SHP77 (cell line): ENCODE data around the gene SPATA13.

Experiments used
- DNase-seq, 2 experiments: peaks; one replicate each; lab custom pipeline; 2025; lab: John Stamatoyannopoulos, UW

Gene SPATA13

DNA sequence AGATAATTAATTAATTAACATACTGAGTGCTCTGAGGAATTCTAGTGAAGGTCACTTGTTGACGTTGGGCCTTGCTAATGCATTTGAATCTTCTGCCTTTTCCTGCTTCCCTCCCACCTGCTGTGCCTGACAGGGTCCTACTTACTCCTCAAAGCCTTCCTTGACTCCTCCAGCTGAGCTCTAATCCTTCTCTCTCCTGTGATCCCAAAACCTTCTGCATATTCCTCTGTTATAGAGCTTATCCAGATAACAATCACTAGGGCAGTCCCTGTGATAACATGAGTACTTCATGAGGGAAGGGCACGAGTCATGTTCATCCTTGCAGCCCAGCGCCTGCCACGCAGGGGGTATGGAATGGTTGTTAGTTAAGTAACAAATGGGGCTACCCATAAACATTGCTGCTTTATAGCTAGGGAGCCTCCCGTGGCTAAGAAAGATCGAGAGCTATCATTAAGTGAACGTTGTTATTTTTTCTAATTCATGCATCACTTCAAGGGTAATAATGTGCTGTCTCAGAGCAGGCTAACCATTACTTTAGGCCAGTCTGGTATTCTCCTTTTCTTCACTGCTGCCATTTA lies 19.1 kb upstream of the SPATA13 start:
- no peak for DNase-seq

DNA sequence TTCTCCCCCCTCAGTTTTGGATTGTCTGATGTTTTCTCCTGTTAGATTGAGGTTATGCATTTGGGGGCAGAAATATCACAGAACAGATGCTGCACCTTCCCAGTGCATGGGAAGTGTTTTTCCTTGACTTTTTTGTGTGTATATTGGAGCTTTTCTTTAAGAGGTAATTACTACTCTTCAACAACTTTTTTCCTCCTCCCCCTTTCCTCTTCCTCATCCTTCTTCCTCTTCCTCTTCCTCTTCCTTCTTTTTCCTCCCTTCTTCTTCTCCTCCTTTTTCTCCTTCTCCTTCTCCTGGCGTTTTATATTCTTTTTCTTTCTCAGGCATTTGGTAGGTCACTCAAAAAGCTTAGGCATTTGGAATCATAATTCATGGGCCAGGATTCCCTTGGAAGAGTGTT lies 18.1 kb upstream of the SPATA13 start:
- no peak for DNase-seq

DNA sequence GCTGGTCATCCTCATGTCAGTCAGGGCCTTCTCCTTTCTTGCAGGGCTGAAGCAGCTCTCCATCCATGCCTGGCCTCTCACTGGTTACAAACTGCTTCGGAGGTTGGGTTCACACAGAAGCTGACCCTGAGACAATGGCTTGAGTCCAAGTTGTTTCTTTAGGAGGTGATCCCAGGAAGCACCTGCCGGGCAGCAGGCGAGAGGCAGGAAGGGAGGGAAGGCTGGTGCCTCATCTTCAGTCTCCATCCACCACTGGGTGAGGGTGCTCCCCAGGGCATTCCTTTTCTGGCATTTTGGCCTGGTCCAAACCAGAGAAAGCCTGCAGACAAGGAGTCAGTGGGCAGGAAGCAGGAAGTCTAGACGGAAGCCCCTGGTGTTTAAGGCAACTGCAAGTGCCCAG lies 17.6 kb upstream of the SPATA13 start:
- no peak for DNase-seq

DNA sequence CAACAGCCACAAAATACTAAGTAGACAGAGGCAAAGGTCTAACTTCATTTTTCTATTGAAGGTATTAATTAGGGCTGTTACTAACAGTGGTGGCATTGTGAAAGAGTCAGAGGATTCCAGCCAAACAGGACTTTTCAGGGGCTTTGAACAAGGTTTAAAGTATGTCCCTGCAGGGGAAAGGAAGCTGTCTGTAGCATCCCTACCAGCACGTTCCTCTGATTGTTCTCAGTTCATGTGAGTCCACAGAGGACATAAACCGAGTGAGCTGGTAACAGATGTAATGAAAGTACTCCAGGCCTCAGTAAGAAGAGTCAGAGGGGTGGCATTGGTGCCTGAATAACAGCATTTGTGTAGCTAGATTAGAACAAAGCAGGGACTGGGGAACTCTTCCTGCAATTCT lies 15.3 kb upstream of the SPATA13 start:
- no peak for DNase-seq

DNA sequence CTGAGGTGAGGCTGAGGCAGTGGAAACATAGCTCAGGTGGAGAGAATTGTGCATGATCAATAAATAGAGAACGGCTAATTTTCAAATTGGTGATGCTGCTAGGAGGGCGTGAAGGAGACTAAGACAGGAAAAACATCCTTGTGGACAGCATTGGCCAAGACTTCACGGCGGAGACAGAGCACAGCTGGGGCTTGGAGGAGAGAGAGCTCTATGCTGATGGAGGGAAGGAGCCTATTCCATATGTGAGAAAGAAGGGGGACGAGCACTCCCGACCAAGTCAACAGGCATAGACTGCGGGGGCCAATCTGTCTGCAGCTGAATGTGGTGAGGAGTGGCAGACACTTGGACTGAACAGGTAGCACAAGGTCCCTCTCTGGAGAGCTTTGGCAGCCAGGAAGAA lies 14.8 kb upstream of the SPATA13 start:
- DNase-seq: no peak

DNA sequence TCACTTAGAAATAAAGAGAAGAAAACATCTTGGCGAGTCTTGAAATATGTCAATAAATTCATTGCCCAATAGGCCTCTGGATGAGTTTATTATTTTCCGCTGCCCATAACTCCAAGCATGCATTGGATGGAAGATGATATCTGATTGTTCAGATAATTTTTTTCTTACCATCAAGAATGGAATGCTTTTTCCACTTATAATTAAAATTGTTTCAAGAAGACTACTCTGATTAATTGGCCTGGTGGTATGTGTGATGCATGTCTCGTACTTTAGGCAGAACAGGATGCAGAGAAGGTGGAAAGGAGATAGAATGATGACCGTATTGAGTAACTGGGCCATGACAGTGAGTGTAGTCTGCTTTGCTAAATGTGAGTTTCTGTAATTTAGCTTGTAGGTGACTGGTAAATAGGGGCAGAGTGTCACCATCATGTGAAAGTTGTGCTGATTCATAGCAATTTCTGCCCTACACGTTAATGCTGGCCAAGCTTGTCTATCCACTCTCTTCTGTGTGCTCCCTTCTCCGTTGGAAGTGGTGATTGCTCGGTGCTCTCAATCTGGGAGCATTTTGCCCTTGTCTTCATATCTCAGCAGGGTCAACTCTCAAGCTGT lies 13.5 kb upstream of the SPATA13 start:
- DNase-seq: no peak

DNA sequence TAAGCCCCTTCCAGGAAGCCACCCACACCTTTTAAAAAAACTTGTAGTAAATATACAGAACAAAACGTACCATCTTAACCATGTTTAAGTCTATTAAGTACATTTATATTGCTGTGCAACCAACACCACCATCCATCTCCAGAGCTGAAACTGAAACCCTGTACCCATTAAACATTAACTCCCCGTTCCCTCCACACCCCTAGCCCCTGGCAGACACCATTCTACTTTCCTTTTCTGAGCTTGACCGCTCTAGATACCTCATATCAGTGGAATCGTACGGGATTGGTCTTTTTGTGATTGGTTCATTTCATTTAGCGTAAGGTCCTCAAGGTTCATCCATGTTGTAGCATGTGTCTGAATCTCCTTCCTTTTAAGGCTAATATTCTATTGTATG lies 13.0 kb upstream of the SPATA13 start:
- DNase-seq: no peak

DNA sequence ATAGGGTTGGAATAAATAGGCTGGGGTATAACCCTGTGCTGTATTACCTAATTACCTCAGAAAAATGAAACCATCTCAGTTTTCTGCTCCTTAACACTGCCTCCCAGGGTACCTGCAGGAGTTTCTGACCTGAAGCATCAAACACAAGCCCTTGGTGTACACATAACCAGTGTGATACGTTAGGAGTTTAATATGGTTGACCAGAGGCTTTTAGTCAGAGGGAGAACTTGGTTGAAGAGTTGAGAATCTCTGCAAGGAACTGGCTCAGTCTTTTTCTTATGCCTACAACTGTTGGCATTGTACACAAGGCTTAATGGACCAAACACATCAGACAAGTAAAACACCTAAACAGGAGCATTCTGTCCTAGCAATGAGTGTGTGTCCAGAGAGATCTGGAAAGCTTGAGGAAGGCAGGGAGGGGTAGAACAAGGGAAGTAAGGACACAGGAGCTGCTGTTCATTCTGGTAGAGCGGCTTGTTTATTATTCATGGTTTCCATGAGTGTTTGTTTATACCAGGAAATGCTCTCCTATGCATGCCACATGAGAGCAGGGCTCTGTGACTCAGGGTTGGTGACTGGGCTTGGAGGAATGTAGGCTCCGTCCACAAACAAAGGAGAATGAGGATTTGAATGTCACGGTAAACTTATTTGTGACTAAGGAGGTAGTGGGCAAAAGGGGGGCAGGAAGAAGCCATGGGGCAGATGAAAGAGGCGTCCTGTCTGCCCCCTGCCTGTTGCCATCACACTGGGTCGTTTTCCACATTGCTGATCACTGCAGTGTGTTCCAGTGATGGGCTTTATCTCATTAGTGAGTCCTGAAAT lies 11.9 kb upstream of the SPATA13 start:
- DNase-seq: no peak

DNA sequence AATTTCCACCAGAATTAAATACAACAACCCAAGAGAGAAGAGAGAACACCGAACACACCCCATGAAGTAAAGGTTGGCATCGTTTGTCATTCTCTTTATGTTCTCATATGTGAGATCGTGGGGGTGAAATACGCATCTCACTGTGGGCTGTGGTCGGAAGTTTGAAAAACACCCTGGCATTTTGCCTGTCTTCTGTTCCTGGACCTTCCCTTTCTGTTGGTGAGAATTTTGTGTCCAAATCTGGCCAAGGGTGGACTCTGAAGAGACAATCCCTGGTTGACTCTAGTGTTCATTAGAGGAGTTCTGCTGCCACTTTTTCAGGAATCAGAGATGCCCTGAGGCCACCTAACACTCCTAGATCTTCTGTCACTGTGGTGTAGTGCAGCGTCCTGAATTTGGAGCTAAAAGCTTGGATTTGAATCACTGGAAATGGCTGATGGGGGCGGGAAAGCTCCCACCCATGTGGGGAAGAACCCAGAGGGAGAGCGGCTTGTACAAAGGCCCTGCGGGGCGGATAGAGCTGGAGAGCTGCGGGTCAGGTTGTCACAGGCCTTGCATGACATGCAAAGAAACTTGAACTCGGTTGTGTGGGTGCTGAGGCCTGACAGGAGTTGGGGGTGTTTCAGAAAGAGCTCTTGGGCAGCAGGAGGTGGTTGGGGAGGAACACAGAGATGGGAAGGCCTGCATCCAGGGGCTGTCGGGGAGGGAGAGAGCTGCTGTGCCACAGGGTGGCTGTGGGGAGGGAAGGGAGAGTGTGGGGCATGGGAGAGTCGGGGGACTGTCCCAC lies 11.1 kb upstream of the SPATA13 start:
- no peak for DNase-seq

DNA sequence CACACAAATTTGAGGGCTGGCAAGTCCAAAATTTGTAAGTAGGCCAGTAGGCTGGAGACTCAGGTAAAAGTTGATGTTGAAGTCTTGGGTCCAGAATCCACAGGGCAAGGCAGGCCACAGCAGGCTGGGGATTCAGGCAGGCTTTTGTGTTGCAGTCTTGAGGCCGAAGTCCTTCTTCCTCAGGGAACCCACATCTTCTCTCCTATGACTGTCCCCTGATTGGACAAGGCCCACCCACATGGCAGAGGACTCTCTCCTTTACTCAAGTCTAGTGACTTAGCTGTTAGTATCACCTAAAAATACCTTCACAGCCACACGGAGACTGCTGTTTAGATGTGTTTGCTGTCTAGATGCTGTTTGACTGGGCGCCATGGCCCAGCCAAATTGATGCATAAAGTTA lies 9.9 kb upstream of the SPATA13 start:
- DNase-seq: no peak

DNA sequence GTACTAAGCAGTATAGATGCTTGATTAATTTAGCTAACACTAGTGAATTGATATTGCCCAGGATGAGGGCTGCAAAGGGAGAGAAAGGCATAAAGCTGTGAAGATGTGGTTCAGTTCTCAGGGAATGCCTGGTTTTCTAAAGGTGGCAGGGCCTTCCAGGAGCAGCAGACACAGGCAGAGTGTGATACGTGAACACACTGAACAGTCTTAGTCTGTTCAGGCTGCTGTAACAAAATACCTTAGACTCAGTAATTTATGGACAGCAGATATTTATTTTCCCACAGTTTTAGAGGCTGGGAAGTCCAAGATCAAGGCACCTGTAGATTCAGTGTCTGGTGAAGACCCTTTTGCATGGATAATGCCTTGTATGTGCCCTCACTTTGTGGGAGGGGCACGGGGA lies 8.7 kb upstream of the SPATA13 start:
- no peak for DNase-seq

DNA sequence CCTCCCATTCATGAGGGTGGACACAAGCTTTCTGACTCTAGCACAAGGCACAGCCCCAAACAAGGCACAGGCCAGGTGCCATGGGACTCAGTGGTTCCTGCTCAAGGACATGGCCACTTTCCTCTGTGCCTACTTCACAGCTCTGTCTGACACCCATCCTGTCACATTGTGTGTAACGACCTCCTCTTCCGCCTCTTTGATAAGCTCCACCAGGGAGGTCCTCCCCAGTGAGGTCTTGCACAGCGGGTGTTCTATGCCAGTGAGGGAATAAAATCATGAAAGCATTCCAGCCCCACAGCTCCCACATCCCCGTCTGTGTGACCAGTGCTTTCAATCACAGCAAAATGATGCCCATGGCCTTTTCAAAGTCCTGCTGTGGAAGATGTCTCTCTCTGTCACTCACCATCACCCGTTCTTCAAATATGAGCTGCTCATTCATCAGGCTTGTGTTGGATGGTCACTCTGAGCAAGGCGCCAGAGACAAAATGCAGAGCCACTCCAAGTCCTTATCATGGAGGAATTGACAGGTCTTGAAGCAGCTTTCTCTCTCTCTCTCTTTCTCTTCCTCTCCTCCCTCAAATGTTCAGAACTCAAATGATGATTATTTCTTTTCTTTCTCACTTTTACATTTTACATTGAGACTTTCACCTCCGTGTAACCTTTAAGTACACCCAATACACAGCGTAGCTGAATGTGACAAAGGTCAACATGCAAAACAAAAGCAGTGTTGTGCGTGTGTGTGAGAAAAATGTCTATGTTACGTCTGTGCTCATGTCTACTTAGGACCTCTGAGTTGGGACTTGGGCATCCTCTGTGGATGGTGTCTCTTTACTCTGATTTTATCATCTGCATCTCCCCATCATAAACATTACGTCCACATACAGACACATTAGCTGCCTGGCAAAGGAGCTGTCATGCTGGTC lies 8.0 kb upstream of the SPATA13 start:
- DNase-seq: no peak

DNA sequence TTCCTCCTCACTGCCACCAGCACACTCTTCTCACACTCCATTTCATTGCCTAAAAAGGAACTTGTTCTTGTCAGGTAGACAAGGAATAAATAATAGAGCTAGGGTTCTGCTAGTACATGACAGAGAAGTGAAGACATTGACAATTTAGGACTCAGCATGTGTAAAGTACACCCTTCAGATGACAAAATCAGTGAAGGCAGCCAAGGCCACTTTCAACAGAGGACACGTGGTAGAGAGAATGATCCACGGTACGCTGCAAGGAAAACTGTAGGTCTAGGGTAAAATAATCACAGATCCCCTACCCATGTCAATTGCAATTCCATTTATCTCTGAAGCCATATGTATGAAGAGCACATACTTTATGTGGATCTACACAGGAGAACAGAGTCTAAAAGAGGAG lies 7.2 kb upstream of the SPATA13 start:
- no peak for DNase-seq

DNA sequence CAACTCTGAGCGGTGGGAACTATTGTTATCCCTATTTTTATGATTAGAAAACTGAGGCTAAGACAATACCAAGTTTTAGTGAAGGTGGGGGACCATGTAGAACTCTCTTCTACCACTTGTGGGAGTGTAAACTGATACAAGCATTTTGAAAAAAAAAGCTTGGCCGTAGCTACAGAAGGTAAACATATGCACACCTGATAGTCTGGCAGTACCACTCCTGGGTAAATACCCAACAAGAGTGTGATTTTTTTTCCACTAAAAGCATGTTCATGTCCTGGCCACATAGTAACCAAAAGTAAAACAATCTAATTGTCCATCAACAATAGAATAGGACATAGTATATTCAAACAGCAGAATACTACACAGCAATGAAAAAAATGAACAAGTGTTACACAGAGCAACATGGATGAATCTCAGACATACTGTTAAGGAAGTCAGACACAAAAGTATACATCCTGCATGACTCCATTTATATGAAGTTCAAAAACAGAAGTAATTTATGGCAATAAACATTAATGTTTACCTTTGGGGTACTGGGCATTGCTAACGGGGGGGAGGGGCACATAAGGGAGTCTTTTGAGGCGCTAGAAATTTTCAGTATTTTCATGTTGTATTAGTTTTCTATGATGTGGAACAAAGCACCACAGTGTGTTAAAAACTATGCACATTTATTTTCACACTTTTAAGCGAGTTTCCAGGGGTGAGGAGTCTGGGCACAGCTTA lies 6.4 kb upstream of the SPATA13 start:
- DNase-seq: no peak

DNA sequence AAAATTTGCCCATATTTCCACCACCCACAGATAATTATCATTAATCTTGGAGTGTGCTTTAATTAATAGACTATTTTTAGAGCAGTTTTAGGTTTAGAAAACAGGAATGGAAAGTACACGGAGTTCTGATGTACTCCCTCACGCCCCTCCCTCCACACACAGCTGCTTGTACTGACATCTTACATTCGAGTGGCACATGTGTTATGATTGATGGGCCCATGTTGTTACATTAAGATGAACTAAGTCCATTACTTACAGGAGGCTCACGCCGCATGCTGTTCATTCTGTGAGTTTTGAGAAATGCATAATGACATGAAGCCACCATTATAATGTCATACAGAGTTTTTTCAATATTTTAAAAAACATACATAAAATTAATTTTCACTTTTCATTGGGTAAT lies 1.2 kb upstream of the SPATA13 start:
- no peak for DNase-seq

DNA sequence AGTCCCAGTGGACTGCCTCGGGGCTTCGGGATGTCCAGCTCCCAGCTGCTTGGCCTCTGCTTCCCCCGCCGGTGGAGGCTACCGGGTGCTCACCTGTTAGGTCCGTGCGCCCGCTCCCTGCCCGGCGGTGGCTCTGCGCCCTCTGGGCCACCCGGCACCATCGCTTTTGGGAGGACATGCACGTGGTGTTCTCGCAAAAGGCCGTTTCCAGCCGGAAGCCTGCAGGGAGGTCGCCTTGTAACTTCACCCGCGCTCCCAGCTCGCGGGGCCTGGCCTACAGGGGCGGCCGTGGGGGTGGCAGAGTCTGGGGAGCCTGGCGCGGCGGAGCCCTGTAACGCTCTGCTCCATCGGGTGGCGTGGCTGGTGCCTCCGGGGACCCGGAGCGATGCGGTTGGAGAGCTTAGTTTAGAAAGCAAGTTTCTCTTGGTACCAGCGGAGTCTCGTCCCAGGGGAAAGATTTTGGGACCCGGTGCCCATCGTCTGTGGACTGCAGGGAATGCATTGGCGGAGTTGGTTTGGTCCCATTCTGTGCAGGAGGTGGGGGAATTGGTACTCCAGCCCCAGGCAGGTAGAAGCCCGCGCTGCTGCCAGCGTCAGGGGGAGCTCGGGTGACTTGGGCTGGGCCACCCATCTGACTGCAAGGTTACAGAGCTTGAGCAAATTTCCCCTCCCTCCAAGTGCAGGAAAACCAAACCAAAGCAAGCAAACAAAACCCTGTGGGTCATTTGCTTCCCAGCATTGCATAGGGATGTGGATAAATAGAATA lies 673 bp downstream of the SPATA13 start:
- DNase-seq: no peak

DNA sequence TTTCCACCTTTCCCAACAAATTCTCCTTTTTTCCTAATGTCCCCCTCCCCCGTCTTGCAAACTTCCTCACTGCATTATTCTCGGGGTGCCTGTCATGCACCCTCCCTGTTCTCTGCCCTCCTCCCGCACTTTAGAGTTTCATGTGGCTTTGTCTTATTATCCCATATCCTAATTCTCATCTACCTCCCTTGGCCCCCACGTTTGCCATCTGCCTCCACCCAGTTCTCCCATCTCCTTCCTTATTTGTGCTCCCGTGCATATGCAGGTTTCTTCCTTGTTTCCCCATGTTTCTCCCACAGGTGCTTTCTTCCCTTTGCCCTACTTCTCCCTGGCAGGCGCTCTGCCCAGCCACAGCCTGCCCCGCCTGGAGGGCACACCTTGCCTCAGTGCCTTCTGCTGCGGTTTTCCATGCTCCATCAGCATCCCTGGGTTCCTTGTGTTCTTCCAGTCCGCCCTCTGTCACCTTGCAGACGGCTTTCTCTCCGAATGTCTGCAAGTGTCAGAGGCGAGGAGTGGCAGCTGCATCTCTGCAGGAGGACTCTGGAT lies 1.5 kb downstream of the SPATA13 start:
- DNase-seq: no peak

DNA sequence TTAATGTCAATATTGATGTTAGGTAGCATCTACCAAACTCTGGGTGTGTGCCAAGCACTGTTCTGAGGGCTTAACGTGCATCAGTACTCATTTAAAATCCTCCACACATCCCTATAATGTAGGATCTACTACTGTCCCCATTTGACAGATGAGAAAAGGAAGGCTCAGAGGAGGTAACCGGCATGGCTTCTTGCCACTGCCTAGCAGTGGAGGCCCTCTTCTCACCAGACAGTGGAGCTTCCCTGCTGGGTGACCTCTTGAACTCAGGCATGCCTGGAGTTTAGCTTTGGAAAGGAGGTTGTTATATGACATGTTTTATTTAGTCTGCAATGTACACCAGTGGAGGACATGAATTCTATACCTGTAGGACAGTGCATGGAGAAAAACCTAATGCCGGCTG lies 2.1 kb downstream of the SPATA13 start:
- no peak for DNase-seq

DNA sequence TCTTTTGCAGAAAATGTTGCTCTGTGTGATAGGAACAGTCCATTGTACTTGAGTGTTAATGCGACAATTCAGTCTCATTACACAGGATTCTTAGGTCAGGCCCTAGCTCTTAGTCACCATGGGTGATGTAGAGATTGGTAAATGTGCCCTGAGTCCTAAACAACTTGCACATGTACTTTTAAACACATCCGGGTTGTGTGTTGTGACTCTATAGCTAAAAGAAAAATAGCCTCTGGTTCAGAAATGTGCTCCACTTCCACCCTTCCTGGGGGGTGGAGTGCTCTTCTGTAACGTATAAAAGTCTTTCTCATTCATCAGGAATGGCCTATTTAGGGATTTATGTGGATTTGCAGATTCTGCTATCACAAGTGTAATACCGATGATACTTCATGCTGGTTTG lies 5.2 kb downstream of the SPATA13 start:
- DNase-seq: no peak

DNA sequence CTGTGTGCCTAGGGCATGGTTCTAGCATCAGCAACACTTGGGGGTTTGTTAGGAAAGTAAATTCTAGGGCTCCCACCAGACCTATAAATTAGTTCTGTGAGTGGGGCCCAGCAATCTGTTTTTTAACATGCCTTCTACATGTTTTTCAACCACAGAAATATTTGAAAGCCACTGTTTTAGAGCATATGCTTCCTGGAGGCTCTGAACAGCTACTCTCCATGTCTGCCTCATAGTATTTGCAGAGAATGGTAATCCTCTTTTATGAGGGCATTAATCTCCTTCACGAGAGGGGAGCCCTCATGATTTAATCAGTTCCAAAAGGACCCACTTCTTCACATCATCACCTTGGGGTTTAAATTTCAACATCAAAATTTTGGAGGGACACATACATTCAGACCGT lies 6.0 kb downstream of the SPATA13 start:
- no peak for DNase-seq
